Fibroblast of peridontal ligament (primary cell): ENCODE data around the gene KDM4C.

Source experiments
- DNase-seq: peaks from one replicate; pipeline ENCODE4 v3.0.0-alpha.2; 2010; ENCODE audit errors: extremely low read depth

Gene KDM4C

GRCh38 chr9:6869081-6869948, 111.5 kb downstream of the KDM4C start:
- DNase-seq, result no peak

GRCh38 chr9:6870149-6870548, 112.4 kb downstream of the KDM4C start:
- DNase-seq, result no peak

GRCh38 chr9:6870650-6871477, 113.1 kb downstream of the KDM4C start:
- no peak for DNase-seq

GRCh38 chr9:6873857-6874256, 116.1 kb downstream of the KDM4C start:
- DNase-seq, result peak; percentile 43

GRCh38 chr9:6876195-6876894, 118.6 kb downstream of the KDM4C start:
- DNase-seq, result no peak

- peak; percentile 47 for DNase-seq
These were observed 119.9 kb downstream of the KDM4C start for GRCh38 chr9:6877671-6878161.

- DNase-seq, result no peak
These were observed 122.9 kb downstream of the KDM4C start for GRCh38 chr9:6880626-6881025.

GRCh38 chr9:6884101-6884500, 126.3 kb downstream of the KDM4C start:
- DNase-seq, result no peak

GRCh38 chr9:6884990-6885389, 127.2 kb downstream of the KDM4C start:
- no peak for DNase-seq

- no peak for DNase-seq
These were observed 129.3 kb downstream of the KDM4C start for GRCh38 chr9:6887051-6887450.

- DNase-seq, result no peak
These were observed 132.1 kb downstream of the KDM4C start for GRCh38 chr9:6889868-6890267.

GRCh38 chr9:6893350-6894131, 135.8 kb downstream of the KDM4C start:
- DNase-seq, result no peak

GRCh38 chr9:6894135-6894534, 136.4 kb downstream of the KDM4C start:
- no peak for DNase-seq

- DNase-seq, result no peak
These were observed 138.0 kb downstream of the KDM4C start for GRCh38 chr9:6895754-6896153.

GRCh38 chr9:6896562-6896961, 138.8 kb downstream of the KDM4C start:
- no peak for DNase-seq

GRCh38 chr9:6897207-6897822, 139.5 kb downstream of the KDM4C start:
- DNase-seq, result no peak

- DNase-seq, result no peak
These were observed 140.1 kb downstream of the KDM4C start for GRCh38 chr9:6897898-6898302.

- no peak for DNase-seq
These were observed 141.5 kb downstream of the KDM4C start for GRCh38 chr9:6899274-6899673.

GRCh38 chr9:6900440-6900883, 142.7 kb downstream of the KDM4C start:
- DNase-seq, result no peak

GRCh38 chr9:6901180-6901579, 143.4 kb downstream of the KDM4C start:
- DNase-seq, result no peak

GRCh38 chr9:6902423-6902822, 144.7 kb downstream of the KDM4C start:
- no peak for DNase-seq
